Activated CD4-positive, alpha-beta T cell treated with anti-CD3 and anti-CD28 coated beads, Interleukin-2, amount 50 U/mL, for 4 hours (primary cell): Measurements from ENCODE around the gene SRCIN1.
"Not testable (repeated sequence)": the region's sequence is repeated elsewhere in the genome, so short reads cannot be mapped to it uniquely, and the experiment has no call there.

ENCODE experiments used
- DNase-seq, 2 experiments: peaks; one replicate each; pipeline ENCODE4 v3.0.0-alpha.2; 2020

Gene SRCIN1

GRCh38 chr17:38541281-38541680, 64.5 kb downstream of the SRCIN1 start:
- no peak for DNase-seq

DNA sequence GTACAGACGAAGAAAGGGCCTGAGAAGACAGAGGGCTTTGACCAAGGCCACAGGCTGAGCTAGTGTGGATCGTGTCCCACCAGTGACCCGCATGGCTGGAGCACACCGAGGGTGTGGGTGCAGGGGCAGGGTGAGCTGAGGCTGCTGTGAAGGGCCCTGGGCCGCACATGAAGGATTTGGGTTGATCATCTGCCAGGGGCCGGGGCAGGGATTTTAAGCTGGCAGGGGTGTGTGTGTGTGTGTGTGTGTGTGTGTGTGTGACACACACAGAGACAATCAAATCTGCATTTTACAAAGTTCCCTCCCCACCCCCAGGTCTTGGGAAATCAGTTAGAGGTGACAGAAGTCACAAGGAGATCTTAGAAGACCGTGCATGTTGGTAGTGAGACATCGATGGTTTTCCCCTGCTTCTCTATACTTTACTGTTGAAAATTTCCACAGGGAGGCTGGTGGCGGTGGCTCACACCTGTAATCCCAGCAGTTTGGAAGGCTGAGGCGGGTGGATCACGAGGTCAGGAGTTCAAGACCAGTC, 65.2 kb downstream of the SRCIN1 start:
- no peak for DNase-seq

GRCh38 chr17:38539386-38539785, 66.4 kb downstream of the SRCIN1 start:
- DNase-seq, result no peak

GRCh38 chr17:38538906-38539305, 66.8 kb downstream of the SRCIN1 start:
- no peak for DNase-seq

DNA sequence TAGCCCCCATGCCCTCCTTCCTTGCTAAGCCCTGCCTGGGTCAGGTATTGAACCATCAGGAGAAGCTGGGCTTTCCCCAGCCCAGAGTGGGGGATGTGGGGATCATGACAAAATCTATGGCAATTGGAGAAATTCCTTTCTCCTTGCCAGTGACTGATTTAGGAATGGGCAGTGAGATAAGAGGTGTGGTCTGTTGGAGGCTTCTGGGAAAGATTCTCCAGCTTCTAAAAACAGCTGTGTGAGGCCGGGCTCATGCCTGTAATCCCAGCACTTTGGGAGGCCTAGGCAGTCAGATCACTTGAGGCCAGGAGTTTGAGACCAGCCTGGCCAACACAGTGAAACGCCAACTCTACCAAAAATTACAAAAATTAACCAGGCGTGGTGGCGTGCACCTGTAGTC, 69.1 kb downstream of the SRCIN1 start:
- DNase-seq, result no peak

DNA sequence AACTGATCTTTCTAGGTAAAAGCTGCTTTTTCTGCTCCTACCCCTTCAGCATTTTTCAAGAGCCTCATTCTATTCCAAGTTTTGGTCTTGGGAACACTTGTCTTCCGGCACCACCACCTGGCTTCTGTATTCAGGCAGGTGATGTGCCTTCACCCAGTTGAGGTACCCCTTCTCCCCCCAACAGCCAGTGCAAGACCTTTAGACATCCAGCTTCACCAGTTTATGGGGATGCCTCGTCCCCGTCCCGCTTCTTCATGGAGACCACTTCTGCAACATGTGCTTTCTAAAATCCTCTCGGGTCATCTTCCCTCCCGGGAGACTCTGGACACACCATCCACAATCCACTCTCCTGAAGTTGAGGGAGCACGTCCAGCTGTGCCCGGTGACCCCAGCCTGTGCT, 69.9 kb downstream of the SRCIN1 start:
- no peak for DNase-seq

DNA sequence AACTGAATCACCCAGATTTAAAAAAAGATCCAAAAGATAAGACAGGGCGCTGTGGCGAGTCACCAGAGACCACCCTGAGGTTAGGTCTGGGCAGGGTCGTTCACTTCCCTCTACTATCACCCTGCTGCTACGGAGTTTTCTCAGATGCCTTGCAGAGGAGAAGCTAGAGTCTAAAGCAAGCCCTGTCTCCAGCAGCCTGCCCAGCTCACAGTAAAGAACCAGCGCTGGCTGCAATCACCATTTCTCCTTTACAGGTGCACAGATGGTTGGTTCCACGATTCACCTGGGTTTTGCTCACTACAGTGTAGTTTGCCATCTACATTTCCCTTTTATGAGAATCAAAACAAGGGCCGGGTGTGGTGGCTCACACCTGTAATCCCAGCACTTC, 71.3 kb downstream of the SRCIN1 start:
- DNase-seq, result no peak

GRCh38 chr17:38533866-38534497, 71.8 kb downstream of the SRCIN1 start:
- no peak for DNase-seq

- no peak for DNase-seq
These were observed 72.5 kb downstream of the SRCIN1 start for GRCh38 chr17:38533241-38533640.

GRCh38 chr17:38532451-38532850, 73.3 kb downstream of the SRCIN1 start:
- DNase-seq, result no peak

DNA sequence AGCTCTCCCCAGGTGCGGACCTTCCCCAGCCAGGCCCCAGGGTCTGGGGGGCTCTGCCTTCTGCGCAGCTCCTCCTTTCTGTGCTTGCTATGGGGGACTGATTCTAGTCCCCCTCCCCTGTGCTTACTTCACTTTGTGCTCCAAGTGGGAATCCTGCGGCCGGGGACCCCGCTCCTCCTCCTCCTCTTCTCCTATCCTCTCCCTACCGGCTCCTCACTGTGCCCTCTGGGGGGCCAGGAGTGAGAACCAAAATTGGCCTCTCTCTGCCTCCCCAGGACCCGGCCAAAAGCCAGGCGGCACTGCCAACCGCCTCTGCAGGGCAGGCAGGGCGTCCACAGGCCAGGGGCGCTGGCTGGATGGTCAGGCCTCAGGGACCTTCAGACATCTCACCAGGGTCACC, 74.0 kb downstream of the SRCIN1 start:
- not testable (repeated sequence) for DNase-seq

- not testable (repeated sequence) for DNase-seq
These were observed 74.9 kb downstream of the SRCIN1 start for GRCh38 chr17:38530856-38531255.

GRCh38 chr17:38528141-38528540, 77.6 kb downstream of the SRCIN1 start:
- not testable (repeated sequence) for DNase-seq

GRCh38 chr17:38526526-38526925, 79.2 kb downstream of the SRCIN1 start:
- DNase-seq, result not testable (repeated sequence)

GRCh38 chr17:38512473-38513058, 93.2 kb downstream of the SRCIN1 start:
- DNase-seq, result no peak

DNA sequence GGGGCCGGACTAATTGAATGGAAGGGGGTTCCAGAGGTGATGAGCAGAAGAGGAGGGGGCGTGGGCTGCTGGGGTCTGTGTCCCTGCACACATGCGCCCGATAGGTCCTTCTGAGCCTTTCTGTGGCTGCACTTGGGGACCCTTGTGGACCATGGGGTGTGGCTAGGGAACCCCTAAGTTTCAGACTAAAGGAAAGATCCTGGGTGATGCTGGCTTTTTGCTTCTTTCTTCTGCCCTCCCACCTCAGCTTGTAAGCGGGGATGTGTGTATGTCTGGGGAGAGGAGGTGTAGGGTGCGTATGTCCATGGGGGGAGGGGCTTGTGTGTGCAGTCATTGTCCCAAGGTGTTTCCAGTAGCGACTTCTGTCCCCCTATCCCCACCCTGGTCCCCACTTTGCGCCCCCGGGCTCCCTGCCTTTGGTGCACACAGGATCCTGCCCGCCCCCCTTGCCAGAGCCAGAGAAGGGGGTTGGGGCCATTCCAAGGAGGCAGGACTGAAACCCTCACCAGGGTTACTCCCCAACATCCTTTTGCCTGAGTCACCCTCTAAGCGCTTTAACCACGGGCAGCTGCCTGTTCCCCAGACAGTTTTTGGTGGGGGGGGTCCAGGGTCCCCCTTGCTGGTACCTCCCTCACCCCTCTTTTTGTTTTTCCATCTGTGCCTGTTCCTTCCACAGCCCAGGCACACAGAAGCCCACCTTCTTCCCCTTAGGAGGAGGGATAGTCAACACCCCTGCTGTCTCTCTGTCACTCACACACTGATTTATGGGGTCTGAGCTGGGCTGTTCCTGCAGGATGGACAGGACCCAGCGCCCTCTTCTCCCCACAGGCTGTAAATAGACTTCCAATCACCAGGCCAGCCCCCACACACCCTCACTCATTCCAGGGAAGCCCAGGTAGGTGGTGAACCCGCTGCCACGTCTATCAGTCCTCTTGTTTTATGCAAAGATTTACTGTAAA, 94.3 kb downstream of the SRCIN1 start:
- DNase-seq, result no peak

DNA sequence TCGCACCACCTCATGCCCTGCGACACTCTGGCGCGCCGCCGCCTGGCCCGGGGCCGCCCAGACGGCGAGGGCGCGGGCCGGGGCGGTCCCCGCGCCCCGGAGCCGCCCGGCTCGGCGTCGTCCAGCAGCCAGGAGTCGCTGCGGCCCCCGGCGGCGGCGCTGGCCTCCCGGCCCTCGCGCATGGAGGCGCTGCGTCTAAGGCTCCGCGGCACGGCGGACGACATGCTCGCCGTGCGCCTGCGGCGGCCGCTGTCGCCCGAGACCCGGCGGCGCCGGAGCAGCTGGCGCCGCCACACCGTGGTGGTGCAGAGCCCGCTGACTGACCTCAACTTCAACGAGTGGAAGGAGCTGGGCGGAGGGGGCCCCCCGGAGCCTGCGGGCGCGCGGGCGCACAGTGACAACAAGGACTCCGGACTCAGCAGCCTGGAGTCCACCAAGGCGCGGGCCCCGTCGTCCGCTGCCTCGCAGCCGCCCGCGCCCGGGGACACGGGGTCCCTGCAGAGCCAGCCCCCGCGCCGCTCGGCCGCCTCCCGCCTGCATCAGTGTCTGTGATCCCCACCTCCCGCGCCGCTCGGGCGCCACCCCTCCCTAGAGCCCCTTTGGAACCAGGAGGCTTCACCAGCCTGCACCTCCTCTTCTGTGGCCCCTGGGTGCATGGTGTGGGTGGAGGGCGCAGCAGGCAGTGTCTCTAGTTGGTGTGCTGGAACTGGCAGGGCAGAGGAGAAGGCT, 95.2 kb downstream of the SRCIN1 start:
- DNase-seq, result no peak

DNA sequence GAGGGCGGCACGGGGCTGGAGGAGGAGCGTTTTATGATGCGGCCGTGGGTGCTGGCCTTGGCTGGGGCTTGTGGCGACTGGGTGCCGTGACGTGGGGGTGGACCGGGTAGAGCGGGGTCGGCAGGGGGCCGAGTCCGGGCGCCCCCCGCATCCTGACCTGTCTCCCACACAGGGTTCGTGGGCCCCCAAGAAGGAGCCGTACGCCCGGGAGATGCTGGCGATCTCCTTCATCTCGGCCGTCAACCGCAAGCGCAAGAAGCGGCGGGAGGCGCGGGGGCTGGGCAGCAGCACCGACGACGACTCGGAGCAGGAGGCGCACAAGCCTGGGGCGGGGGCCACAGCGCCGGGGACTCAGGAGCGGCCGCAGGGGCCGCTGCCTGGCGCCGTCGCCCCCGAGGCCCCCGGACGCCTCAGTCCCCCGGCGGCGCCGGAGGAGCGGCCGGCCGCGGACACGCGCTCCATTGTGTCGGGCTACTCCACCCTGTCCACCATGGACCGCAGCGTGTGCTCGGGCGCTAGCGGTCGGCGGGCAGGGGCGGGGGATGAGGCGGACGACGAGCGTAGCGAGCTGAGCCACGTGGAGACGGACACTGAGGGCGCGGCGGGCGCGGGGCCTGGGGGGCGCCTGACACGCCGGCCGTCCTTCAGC, 95.9 kb downstream of the SRCIN1 start:
- no peak for DNase-seq

- peak; percentile 57 to 68 for DNase-seq
These were observed 96.6 kb downstream of the SRCIN1 start for GRCh38 chr17:38508954-38509771.

DNA sequence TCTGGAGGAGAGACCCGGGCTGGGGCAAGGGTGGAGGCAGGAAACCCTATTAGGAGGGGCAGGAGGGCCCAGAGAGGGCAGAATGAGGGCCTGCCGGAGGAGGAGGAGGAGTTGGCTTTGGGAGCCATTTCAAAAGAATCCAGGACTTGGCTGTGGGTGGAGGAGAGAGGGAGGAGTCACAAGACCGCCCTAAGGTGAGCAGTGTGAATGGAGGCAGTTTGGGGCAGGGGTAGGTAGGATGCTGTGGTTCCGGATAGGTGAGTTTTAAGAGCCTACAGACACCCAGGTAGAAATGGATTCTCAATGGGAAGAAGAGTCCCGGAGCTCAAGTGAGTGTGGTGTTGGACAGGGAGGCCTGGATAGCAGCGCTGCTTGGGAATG, 97.2 kb downstream of the SRCIN1 start:
- DNase-seq, result no peak

DNA sequence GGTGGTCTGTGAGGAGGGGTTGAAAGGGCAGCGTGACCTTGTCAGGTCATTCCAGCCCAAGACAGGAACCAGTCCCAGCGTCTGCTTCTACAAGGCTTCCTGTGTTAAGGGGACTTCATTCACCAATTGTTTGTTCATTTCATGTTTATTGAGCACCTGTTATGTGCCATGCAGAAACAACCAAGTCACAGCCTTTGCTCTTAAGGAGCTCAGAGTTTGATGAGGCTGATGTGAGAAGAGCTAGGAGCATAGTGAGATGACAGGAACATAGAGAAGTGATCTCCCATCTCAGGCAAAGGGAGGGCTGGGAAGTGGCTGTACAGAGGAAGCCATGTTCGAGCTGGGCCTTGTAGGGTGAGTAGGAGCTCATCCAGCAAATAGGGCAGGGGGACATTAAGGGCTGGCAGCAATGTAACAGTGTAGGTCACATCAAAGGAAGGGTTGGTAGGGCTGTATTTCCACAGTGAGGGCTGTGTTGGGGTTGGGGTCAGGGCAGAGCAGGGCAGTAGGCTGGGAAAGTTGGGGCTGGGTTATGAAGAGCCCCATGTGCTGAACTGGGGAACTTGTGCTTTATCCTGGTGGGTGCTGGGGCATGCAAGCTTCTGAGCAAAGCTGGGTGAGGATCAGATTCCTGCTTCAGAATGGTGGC, 97.7 kb downstream of the SRCIN1 start:
- DNase-seq, result no peak
